DMS 273 treated with DMSO at 0.1 percent for 48 hours (cell line): Measurements from ENCODE around the gene COL10A1.
"Not testable (repeated sequence)": the region's sequence is repeated elsewhere in the genome, so short reads cannot be mapped to it uniquely, and the experiment has no call there.

Source experiments
- DNase-seq: peaks from one replicate; lab custom pipeline; 2025; lab: John Stamatoyannopoulos, UW

Gene COL10A1

GRCh38 chr6:116120430-116120829 is 5.5 kb downstream of the COL10A1 start:
- DNase-seq: no peak

GRCh38 chr6:116118608-116119007 is 7.3 kb downstream of the COL10A1 start:
- no peak for DNase-seq

- no peak for DNase-seq
These were observed 10.2 kb downstream of the COL10A1 start for GRCh38 chr6:116115781-116116180.

- DNase-seq: no peak
These were observed 12.5 kb downstream of the COL10A1 start for GRCh38 chr6:116113386-116113785.

GRCh38 chr6:116111552-116112528 is 14.1 kb downstream of the COL10A1 start:
- DNase-seq: peak; percentile 22

GRCh38 chr6:116108836-116109235 is 17.1 kb downstream of the COL10A1 start:
- no peak for DNase-seq

GRCh38 chr6:116106146-116106545 is 19.8 kb downstream of the COL10A1 start:
- DNase-seq: no peak

- no peak for DNase-seq
These were observed 20.7 kb downstream of the COL10A1 start for GRCh38 chr6:116105247-116105646.

GRCh38 chr6:116104636-116105035 is 21.3 kb downstream of the COL10A1 start:
- no peak for DNase-seq

- DNase-seq: no peak
These were observed 23.1 kb downstream of the COL10A1 start for GRCh38 chr6:116102873-116103272.

GRCh38 chr6:116101790-116102189 is 24.1 kb downstream of the COL10A1 start:
- DNase-seq: no peak

GRCh38 chr6:116101302-116101718 is 24.6 kb downstream of the COL10A1 start:
- no peak for DNase-seq

- peak; percentile 49 for DNase-seq
These were observed 25.3 kb downstream of the COL10A1 start, which contains the start of gene NT5DC1 for GRCh38 chr6:116100419-116101301. Gene NT5DC1 (plus strand): TSS chr6:116100853. CDS start chr6:116100931, 78 bp downstream.

GRCh38 chr6:116099036-116099435 is 26.9 kb downstream of the COL10A1 start:
- no peak for DNase-seq

GRCh38 chr6:116096979-116097816 is 28.7 kb downstream of the COL10A1 start:
- no peak for DNase-seq

- DNase-seq: not testable (repeated sequence)
These were observed 29.7 kb downstream of the COL10A1 start for GRCh38 chr6:116096048-116096759.

- no peak for DNase-seq
These were observed 31.9 kb downstream of the COL10A1 start for GRCh38 chr6:116094041-116094440.

GRCh38 chr6:116090251-116090650 is 35.7 kb downstream of the COL10A1 start:
- no peak for DNase-seq

- DNase-seq: no peak
These were observed 37.0 kb downstream of the COL10A1 start for GRCh38 chr6:116088946-116089345.

- DNase-seq: peak; percentile 52
These were observed 38.4 kb downstream of the COL10A1 start for GRCh38 chr6:116087437-116088027.
